ENCODE results near the gene TEKTIP1.

DNA sequence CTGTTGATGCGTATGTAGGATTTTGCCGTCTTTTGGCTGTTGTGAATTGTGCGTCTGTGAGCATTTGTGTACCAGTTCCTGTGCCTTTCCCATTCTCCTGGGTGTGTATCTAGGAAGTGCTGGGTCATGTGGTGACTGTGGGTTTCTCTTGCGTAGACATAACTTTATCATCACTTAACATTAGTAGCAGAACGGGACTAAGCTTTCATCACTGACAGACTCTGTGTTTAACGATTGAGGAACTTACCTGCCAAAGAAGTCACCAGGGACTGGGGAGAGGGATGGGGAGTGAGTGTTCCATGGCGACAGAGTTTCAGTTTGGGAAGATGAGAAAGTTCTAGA is 17.9 kb upstream of the TEKTIP1 start:
- TF ChIP-seq FOXK2 (IDR thresholded peaks at IDR 0.05) = no peak
- TF ChIP-seq SP1 (IDR thresholded peaks at IDR 0.05) = no peak
- TF ChIP-seq TARDBP (IDR thresholded peaks at IDR 0.05) = no peak
- TF ChIP-seq FOXM1 (IDR thresholded peaks at IDR 0.05; ENCODE audit: borderline replicate concordance) = no peak
- TF ChIP-seq ELF4 (IDR thresholded peaks at IDR 0.05) = no peak
- TF ChIP-seq NFRKB (IDR thresholded peaks at IDR 0.05) = no peak
- TF ChIP-seq ZNF384 (IDR thresholded peaks at IDR 0.05) = no peak

All from HEK293T (cell line).